NCI-H2171 (cell line): Measurements from ENCODE around the gene RIPPLY3.

Source experiments
- DNase-seq: peaks from one replicate; lab custom pipeline; 2025; lab: John Stamatoyannopoulos, UW

Gene RIPPLY3

GRCh38 chr21:37006486-37007291 is at the start of gene RIPPLY3:
Gene RIPPLY3 (plus strand): TSS chr21:37006702. CDS start chr21:37006773, 71 bp downstream.
- no peak for DNase-seq

- no peak for DNase-seq
Measured at GRCh38 chr21:36959020-36959835, 47.3 kb upstream of the RIPPLY3 start.

GRCh38 chr21:36960676-36961284 is 45.7 kb upstream of the RIPPLY3 start:
- no peak for DNase-seq

- DNase-seq: no peak
Measured at GRCh38 chr21:36962098-36962780, 44.3 kb upstream of the RIPPLY3 start.

GRCh38 chr21:36964398-36964797 is 42.1 kb upstream of the RIPPLY3 start:
- no peak for DNase-seq

- DNase-seq: no peak
Measured at GRCh38 chr21:36964827-36965719, 41.4 kb upstream of the RIPPLY3 start.

- no peak for DNase-seq
Measured at GRCh38 chr21:36965720-36966065, 40.8 kb upstream of the RIPPLY3 start.

- DNase-seq: peak; percentile 89
Measured at GRCh38 chr21:36966066-36966820, 40.3 kb upstream of the RIPPLY3 start, which contains the start of gene HLCS. Gene HLCS (minus strand): TSS chr21:36966669. CDS start chr21:36966638, 31 bp downstream.

- no peak for DNase-seq
Measured at GRCh38 chr21:36966821-36967768, 39.4 kb upstream of the RIPPLY3 start.

- no peak for DNase-seq
Measured at GRCh38 chr21:36968414-36968813, 38.1 kb upstream of the RIPPLY3 start.

- DNase-seq: no peak
Measured at GRCh38 chr21:36968976-36969375, 37.5 kb upstream of the RIPPLY3 start.

GRCh38 chr21:36973986-36974850 is 32.3 kb upstream of the RIPPLY3 start:
- DNase-seq: no peak

- DNase-seq: no peak
Measured at GRCh38 chr21:36974851-36975192, 31.7 kb upstream of the RIPPLY3 start.

GRCh38 chr21:36976228-36976861 is 30.2 kb upstream of the RIPPLY3 start:
- no peak for DNase-seq

GRCh38 chr21:36976882-36977651 is 29.4 kb upstream of the RIPPLY3 start:
- DNase-seq: peak; percentile 26

GRCh38 chr21:36980280-36981048 is 26.0 kb upstream of the RIPPLY3 start:
- DNase-seq: peak; percentile 37
